Stomach (tissue), 9 donors: ENCODE measurements around the gene GRAP. TPM values are rescaled to one million over a fixed set of nuclear protein-coding genes. Genes with fewer than 3 reads are reported as not detected.
A peak's percentile ranks its signal among the peaks of the same experiment; 100 is the strongest.

Experiments used
- DNase-seq, 2 donors: peaks; one replicate each; pipeline versions ENCODE4 v3.0.0 to v3.0.0-alpha.2; 2013 to 2019
- H3K27ac ChIP-seq, 5 donors: fragments of 200-600 bp in 4 of 5; sonication (generic) in 4 of 5; one replicate each; pipeline ENCODE4 v1.5.1; 2013 to 2019; ENCODE audit warnings: mild to moderate bottlenecking in 1 of 5, moderate library complexity in 1 of 5
- H3K27me3 ChIP-seq, 3 donors: fragments of 200-600 bp; sonication (generic); one replicate each; pipeline ENCODE4 v1.5.1; 2017 to 2019; ENCODE audit warnings: mixed run types in 1 of 3
- H3K36me3 ChIP-seq, 4 donors: fragments of 200-600 bp; sonication (generic); 1 replicate in 3 of 4; 2 replicates in 1 of 4; pipeline ENCODE4 v1.5.1; 2016 to 2019
- H3K4me1 ChIP-seq, 4 donors: fragments of 200-600 bp; sonication (generic); one replicate each; pipeline ENCODE4 v1.5.1; 2016 to 2019
- H3K4me3 ChIP-seq, 4 donors: fragments of 200-600 bp; sonication (generic) in 3 of 4; one replicate each; pipeline ENCODE4 v1.5.1; 2016 to 2019; ENCODE audit warnings: mild to moderate bottlenecking in 1 of 4
- H3K9me3 ChIP-seq, 4 donors: fragments of 200-600 bp; sonication (generic); one replicate each; pipeline ENCODE4 v1.5.1; 2016 to 2019
- CTCF ChIP-seq, 7 experiments: fragments of 450-650 bp in 4 of 7; fragments of 200-600 bp in 3 of 7; sonication (generic) in 3 of 7; IDR thresholded peaks; one replicate each; pipeline ENCODE4 v1.5.1; 2016 to 2019; ENCODE audit warnings: antibody characterized with exemption in 7 of 7, control low read depth in 2 of 7, mild to moderate bottlenecking in 1 of 7
- EP300 ChIP-seq: sonication (generic); formaldehyde crosslinking; IDR thresholded peaks from one replicate; pipeline ENCODE4 v1.6.1; 2017; ENCODE audit warnings: antibody characterized with exemption
- POLR2A ChIP-seq, 4 donors: fragments of 450-650 bp; IDR thresholded peaks; one replicate each; pipeline ENCODE4 v1.6.1; 2016; ENCODE audit warnings: antibody characterized with exemption in 4 of 4, control low read depth in 2 of 4, mild to moderate bottlenecking in 1 of 4, moderate library complexity in 1 of 4
- POLR2AphosphoS5 ChIP-seq, 3 donors: sonication (generic); formaldehyde crosslinking; IDR thresholded peaks; one replicate each; pipeline ENCODE4 v1.6.1; 2016; ENCODE audit warnings: antibody characterized with exemption in 3 of 3
- WGBS, 5 donors: extraction: QIAGEN DNeasy Blood & Tissue Kit in 3 of 5; methylation state at CpG; one replicate each; pipeline versions ENCODE4 v1.1.5 to v1.1.7; 2013 to 2018; 5-methylcytosine and 5-hydroxymethylcytosine counted together
- intact Hi-C: fragments of 100-400 bp; cut with DNase I; formaldehyde crosslinking; loops from one replicate; pipeline ENCODE4 v1.15.1; 2023; ENCODE audit warnings: low total_unique reads
- polyA plus RNA-seq, 3 donors: library from polyadenylated mRNA; stranded (reverse); fragments of 200-250 nt; gene quantifications; one replicate each; pipeline ENCODE4 v1.2.3, GENCODE V29; 2013
- total RNA-seq, 5 donors: library from RNA; depleted of rRNA; stranded (reverse); fragments of >200 nt; gene quantifications; one replicate each; pipeline versions ENCODE4 v1.1.0 to v1.2.3, GENCODE V29; 2014 to 2016
- donor health status: healthy with polysubstance abuse.
- donor health status: Bipolar disorder and iron deficiency.
- donor health status: healthy.

GRAP gene
- total and polyA plus RNA-seq, 8 donors: 0.87 to 92.2 (median 2.9) TPM

GRCh38 chr17:18996458-18996857 lies 50.3 kb downstream of the GRAP start:
- WGBS, 5 donors: 91 to 94% (median 93%) methylated on average over 2 of the region's 2 CpGs
- Histone ChIP-seq H3K27ac (no peak overlapping the region), H3K27me3 (no peaks in the 10 kb centered on the region), H3K4me3 (no peak overlapping the region), H3K4me1 (peaks cover 8 to 63% (median 48%) of the 10 kb centered on the region in 4 donors), H3K9me3 (peaks cover 0 to 6% (median 2%) of the 10 kb centered on the region in 4 donors), H3K36me3 (peaks cover 0 to 8% (median 3%) of the 10 kb centered on the region in 4 donors)
- intact Hi-C loops: no loop called here
- TF ChIP-seq POLR2A (IDR thresholded peaks at IDR 0.05): no peak
- TF ChIP-seq POLR2AphosphoS5 (IDR thresholded peaks at IDR 0.05): no peak
- no peak for TF ChIP-seq CTCF (IDR thresholded peaks at IDR 0.05)
- no peak for TF ChIP-seq EP300
- no peak for DNase-seq

GRCh38 chr17:18995220-18995619 lies 51.5 kb downstream of the GRAP start:
- H3K4me1 ChIP-seq: peaks cover 0 to 54% (median 36%) of the 10 kb centered on the region in 4 donors
- TF ChIP-seq CTCF (IDR thresholded peaks at IDR 0.05) (no peak), POLR2A (IDR thresholded peaks at IDR 0.05) (no peak), POLR2AphosphoS5 (IDR thresholded peaks at IDR 0.05) (no peak), EP300 (no peak)
- H3K4me3 ChIP-seq: no peak overlapping the region
- WGBS, 5 donors: 91 to 96% (median 93%) methylated on average over 3 of the region's 3 CpGs
- H3K9me3 ChIP-seq: peaks cover 0 to 6% (median 2%) of the 10 kb centered on the region in 4 donors
- DNase-seq: no peak
- peaks cover 0 to 8% (median 3%) of the 10 kb centered on the region in 4 donors for H3K36me3 ChIP-seq
- intact Hi-C loops: no loop called here
- no peak overlapping the region for H3K27ac ChIP-seq
- H3K27me3 ChIP-seq: no peaks in the 10 kb centered on the region

- Histone ChIP-seq H3K27ac (peak overlapping the region in 1 of 5 donors; percentile 33), H3K27me3 (no peaks in the 10 kb centered on the region), H3K4me3 (no peak overlapping the region), H3K36me3 (peaks cover 0 to 8% (median 3%) of the 10 kb centered on the region in 4 donors), H3K4me1 (peaks cover 0 to 54% (median 32%) of the 10 kb centered on the region in 4 donors), H3K9me3 (peaks cover 0 to 6% (median 2%) of the 10 kb centered on the region in 4 donors)
- 32 to 53% (median 41%) methylated on average over 1 of the region's 1 CpG for WGBS, 5 donors
- intact Hi-C loops: no loop called here
- peak in 1 of 2 donors; percentile 38 for DNase-seq
- TF ChIP-seq POLR2A (IDR thresholded peaks at IDR 0.05) (no peak), POLR2AphosphoS5 (IDR thresholded peaks at IDR 0.05) (no peak), CTCF (IDR thresholded peaks at IDR 0.05) (no peak), EP300 (no peak)
Observed at GRCh38 chr17:18994631-18995030, 52.1 kb downstream of the GRAP start.

GRCh38 chr17:18993905-18994526 lies 52.7 kb downstream of the GRAP start:
- no peak overlapping the region for H3K4me3 ChIP-seq
- intact Hi-C loops: no loop called here
- peaks cover 0 to 6% (median 2%) of the 10 kb centered on the region in 4 donors for H3K9me3 ChIP-seq
- TF ChIP-seq EP300: no peak
- no peak for TF ChIP-seq POLR2AphosphoS5 (IDR thresholded peaks at IDR 0.05)
- no peak for TF ChIP-seq CTCF (IDR thresholded peaks at IDR 0.05)
- no peak for TF ChIP-seq POLR2A (IDR thresholded peaks at IDR 0.05)
- H3K4me1 ChIP-seq: peaks cover 5 to 59% (median 36%) of the 10 kb centered on the region in 4 donors
- peak in 1 of 2 donors; percentile 60 for DNase-seq
- peaks cover 0 to 8% (median 3%) of the 10 kb centered on the region in 4 donors for H3K36me3 ChIP-seq
- 77 to 84% (median 79%) methylated on average over 15 to 16 of the region's 16 CpGs for WGBS, 5 donors
- no peaks in the 10 kb centered on the region for H3K27me3 ChIP-seq
- peak overlapping the region in 1 of 5 donors; percentile 33 for H3K27ac ChIP-seq
